Occipital lobe (tissue), 2 donors: ENCODE data around the gene VSNL1. TPM values are rescaled to one million over a fixed set of nuclear protein-coding genes. Genes with fewer than 3 reads are reported as not detected.

Experiments
- DNase-seq: peaks from one replicate; lab custom pipeline; 2025; lab: John Stamatoyannopoulos, UW
- total RNA-seq: library from RNA; depleted of rRNA; stranded (reverse); fragments of >200 nt; gene quantifications from one replicate; pipeline ENCODE4 v1.2.3, GENCODE V29; 2014

VSNL1 gene
- total RNA-seq = 23.1 TPM

DNA sequence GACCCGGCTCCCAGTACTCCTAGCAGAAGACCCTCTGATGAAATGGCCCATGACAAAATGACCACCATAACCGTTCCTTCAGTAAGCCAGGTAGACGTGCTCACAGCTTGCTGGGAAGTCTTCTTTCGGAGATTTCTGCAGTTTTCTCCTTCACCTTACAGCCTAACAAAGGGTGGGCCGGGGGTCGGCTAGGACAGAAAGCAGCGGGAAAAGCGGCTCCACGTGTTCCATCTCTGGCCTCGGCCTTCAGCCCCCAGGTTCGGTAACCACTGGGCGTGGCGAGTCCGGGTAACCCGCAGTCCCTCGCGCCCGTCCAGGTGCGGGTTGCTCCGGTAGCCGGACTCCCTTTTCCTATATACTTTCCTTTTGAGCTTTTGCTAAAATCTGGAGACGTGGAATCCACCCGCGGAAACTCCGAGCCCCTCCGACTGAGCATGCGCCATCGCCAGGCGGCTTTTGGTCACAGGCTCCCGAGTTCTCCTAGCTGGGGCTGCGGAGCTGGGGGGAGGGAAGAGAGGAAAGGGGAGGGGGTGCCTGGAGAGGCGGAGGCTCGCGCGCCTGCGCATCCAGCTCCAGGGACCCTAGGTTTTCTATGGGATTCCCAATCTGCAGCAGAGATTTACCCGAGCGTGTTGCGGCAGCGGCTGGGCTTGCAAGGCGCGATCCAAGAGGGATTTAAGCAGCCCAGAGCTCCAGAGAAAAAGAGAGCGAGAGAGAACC is at the start of gene VSNL1:
VSNL1 (plus strand) TSS at position 604 of the 720 bp plus-strand sequence. CDS start 51,379 bp downstream, outside the sequence.
- DNase-seq = peak; percentile 86

DNA sequence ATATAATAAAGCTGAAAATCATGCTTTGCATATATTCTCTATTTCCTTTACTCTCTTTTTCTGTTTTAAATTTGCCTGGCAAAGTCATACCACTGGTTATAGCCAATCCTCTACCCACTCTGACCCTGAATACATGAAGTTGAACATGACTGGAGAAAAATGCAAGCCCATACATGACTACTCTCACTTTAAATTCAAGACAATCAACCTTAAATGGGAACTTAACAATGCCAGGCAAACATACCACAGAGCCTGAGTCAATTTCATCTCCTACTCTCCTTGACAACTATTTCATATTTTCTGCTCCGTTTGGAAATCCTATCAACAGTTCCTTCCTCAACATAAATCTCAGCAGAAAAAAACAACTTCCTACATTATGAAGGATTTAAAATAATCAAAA is 44.9 kb upstream of the VSNL1 start:
- DNase-seq = no peak

DNA sequence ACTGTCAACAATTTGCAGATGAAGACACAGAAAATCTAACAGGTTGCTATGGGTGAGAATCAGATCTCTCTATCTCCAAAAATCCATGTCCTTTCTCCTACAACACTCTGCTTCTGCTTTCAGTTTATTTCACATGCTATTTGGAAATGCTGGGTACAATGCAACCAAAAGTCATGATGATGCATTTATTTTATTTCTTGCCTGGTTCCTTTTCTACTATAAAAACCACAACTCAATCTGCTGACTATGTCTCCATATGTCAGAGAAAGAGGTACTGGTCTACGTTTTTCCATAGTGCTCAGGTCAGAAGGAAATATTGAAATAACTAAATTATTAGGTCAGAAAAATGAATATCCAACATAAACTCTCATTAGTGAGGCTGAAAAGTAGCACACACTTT is 42.8 kb upstream of the VSNL1 start:
- no peak for DNase-seq

DNA sequence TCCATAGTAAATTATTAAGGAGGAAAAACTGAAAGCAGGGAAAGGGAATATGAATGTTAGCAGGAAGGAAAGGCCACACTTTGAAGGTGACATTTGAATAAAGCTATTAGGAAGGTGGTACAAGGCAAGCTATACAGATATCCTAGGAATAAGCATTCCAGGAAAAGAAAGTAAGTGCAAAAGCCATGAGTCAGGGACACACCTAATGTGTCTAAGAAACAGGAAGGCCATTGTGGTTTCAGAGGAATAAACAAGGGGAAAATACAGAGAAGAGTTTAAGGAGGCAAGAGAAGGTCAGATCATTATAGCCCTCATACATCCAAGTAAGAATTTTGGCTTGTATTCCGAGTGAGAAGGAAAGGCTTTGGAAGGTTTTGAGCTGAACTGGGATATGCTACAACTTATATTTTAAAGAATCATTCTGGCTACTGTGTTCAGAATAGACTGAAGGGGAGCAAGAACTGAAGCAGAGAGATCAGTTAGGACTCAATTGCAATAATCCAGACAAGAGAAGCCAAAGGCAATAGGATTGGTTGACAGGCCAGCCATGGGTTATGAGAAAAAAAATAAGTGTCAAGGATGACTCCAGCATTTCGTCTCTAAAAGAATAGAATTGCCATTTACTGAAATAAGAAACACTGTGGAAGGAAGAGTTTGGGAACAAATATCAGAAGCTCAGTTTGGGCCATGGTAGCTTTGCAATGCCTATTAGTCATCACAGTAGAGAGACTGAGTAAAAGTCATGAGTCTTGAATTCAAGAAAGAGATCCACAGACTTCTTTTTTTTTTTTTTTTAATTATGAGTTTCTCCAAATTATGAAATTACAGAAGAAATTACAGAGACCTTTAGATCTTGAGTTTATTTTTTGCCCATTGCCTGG is 33.5 kb upstream of the VSNL1 start:
- DNase-seq = no peak

DNA sequence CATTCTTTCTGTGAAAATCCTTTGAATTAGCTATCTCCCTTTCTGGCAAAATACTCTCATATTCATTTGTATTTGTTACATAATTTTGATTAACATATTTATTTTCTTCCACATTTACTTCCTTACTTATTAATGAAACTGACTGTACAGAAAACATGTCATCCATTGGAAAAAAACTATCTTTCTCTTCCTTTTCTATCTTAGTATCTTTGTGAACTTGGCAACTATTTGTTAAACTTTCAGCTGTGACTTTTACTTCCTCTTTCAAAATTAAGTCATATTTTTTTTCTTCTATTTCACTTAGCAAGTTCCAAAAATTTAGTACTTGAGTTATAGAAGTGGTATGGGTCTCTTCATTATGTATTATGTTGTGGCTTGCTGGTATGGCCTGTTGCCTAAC is 24.8 kb upstream of the VSNL1 start:
- no peak for DNase-seq

DNA sequence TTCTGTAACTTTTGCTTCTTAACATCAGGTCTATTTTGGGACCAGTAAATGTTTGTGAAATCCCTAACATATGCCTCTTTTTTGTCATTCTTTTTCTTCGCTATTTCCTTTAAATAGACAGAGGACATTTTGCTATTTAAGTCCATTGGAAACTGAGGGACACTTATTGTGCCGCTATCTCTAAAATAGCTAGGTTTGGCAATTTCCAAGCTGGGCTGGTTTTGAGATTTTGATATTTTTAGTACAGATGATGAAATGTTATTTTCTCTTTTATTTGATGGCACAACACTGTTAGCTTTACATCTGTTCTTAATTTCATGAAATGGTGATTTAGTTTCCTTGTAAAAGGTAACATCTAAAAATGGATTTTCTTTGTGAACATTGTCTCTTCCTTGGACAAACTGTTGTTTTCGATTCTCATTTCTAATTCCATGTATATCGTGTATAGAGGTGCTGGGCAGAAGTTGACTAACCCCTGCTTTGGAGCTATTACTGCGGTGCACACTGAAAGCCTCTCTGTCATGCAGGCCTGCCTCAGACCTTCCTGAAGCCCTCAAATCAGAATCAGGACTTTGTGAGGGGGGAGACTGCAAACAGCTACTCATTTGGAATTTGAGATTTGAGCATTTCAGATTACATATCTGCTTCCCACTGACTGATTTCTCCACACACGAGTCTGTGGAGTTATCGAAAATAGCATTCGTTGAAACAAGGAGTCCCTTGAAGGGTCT is 22.9 kb upstream of the VSNL1 start:
- DNase-seq = no peak

DNA sequence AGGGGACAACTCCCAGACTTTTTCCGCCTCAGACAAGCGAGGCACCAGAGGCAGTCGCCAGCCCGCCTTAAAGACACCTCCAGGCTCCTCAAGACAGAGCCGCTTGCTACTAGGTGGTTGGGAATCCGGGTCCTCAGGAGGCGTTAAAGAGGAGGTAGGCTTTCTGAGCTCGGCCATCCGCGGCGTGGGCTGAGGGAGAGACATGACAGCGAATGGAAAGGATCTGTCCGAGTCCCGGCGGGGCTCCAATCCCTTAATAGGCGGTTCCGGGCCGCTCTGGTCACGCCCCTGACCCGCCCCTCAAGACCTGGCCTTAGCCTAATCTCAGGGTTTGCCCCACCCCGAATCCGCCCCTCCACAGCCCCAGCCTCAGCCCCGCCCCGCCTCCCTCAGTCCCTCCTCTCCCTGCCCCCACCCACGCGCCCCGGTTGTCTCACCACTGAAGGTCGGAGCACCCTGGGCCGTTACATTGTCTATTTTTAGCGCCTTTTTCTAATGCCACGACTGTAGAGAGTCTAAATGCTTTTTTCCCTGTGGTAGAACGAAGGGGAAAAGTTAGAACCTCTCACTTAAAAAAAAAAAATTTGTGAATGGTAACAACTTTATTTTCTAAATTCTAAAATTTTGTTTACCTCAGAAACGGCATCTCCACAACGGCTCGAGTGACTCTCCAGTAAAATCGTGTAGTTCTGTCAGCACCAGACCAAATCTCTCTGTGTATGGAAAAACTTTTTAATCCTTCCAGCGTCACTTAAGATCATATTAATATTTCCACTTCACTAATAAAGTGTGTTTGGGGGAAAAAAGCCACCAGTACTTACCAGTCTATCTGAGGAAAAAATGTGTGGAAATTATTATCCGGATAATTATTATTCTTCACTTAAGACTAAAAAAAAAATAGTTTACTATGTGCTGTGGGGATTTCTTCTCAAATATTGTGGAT is 22.0 kb upstream of the VSNL1 start, which contains the start of gene RAD51AP2:
RAD51AP2 (minus strand) TSS at position 229 of the 943 bp plus-strand sequence; CDS start at position 204, 25 bp downstream.
- DNase-seq = peak; percentile 72

DNA sequence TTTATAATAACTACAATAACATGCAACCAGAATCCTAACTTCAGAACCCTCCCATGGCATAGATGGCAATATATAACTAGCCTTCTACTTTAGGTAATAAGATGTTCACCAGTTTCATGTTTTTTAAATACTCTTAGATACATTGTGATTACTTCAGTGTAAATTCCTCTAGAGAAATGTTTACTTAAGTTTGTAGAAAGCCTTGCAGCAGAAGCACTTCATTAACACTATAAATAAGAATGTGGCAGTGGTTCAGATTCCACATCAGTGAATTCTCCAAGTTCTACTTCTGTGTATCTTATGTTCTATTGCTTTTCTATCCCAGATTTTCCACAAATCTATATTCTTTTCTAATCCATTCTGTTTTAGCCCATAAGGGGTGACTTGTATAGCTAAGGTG is 21.0 kb upstream of the VSNL1 start:
- no peak for DNase-seq

DNA sequence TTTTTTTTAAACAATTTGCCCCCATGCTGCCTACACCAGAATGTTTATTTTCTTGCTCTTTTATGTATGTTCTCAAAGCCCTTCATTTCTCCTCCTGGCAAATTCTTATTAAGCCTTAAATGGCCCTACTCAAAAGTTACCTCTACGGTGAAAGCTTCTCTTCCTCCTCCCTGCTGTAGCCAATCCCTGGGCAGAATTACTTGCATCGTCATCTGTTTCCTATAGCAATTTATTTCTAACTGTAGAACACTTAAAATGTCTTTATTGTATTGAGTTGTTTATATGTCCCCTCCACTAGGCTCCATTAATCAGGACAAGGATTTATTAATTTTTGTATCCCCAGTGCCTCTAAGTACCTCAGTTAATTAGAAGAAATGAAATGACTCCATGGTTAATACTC is 19.7 kb upstream of the VSNL1 start:
- no peak for DNase-seq

DNA sequence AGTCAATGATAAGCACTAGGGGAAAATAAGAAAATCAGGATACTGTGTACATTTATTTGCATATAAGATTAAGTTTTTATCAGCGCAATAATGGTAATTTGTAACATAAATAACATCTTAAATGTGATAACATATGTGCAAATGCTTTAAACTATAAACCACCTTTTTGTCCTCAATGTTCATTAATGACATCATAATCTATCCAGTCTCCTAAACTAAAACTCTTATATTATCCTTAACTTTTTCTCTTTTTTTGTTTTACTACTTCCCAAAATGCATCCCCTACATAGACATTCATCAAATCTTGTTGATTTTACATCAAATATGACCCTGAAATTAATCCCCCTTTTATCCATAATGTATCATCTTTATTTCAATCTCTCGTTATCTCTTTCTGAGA is 18.9 kb upstream of the VSNL1 start:
- no peak for DNase-seq

DNA sequence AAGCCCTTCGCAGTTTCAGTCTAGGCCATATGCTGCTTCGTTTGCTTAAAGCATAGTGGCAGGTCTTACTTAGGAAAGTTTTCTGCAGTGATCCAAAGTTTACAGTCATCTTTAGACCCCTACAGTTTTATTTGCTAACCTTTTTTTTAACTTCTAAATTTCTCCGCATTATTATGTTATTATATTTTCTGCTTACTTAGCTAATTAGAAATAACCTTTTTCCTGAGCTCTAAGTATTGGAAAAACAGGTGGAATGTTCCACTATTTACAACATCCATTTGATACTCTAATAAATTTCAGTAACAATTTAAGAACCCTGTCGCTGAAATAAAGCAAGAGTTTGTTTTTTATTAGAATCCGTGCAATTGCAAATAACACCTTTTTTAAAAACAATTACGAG is 18.2 kb upstream of the VSNL1 start:
- no peak for DNase-seq

DNA sequence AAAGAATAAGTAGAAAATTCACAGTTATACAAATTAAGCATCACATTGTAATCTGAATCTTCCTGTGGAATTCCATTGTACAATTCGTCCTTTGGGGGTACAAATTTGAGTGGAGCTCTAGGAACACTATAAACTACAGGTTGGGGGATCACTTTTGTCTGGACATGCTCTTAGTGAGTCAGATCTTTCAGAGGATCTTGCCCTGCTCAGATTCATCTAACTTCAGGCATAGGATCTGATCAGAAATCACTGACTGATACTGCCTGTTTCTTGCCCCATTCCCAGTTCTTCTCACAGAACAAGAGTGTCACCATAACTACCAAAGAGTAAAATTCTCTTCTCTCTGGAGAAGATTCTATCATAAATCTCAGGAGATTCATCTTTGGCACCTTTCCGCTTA is 10.7 kb upstream of the VSNL1 start:
- no peak for DNase-seq

DNA sequence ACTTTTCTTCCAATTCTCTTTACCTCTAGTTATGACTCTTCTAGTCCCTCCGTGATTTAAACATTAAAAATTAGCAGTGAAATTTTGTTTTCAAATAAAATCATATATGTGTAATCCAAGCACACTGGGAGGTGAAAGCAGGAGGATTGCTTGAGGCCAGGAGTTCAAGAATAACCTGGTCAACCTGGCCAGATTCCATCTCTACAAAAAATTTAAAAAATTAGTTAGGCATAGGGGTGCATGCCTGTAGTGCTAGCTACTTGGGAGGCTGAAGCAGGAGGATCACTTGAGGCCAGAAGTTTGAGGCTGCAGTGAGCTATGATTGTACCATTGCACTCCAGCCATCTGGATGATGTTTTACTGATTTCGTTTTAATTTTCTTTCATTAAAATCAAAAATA is 7.0 kb upstream of the VSNL1 start:
- DNase-seq = no peak

DNA sequence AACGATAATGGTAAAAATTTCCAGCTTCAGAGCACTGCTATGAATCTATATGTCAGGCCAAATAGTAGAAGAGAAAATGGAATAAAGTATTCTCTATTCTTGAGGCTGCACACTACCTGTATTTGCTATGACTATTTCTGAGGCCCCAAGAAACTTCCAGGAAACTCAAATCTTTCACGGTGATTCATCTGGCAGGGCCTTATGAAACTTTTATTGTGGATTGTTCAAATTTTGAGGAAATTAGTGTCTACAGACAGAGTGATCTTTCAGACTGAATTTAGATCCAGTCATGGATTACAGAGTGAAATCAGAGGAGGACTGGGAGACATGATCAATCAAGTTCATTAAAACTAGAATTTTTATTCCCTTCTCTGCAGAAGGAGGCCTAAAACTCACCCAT is 4.1 kb upstream of the VSNL1 start:
- no peak for DNase-seq

DNA sequence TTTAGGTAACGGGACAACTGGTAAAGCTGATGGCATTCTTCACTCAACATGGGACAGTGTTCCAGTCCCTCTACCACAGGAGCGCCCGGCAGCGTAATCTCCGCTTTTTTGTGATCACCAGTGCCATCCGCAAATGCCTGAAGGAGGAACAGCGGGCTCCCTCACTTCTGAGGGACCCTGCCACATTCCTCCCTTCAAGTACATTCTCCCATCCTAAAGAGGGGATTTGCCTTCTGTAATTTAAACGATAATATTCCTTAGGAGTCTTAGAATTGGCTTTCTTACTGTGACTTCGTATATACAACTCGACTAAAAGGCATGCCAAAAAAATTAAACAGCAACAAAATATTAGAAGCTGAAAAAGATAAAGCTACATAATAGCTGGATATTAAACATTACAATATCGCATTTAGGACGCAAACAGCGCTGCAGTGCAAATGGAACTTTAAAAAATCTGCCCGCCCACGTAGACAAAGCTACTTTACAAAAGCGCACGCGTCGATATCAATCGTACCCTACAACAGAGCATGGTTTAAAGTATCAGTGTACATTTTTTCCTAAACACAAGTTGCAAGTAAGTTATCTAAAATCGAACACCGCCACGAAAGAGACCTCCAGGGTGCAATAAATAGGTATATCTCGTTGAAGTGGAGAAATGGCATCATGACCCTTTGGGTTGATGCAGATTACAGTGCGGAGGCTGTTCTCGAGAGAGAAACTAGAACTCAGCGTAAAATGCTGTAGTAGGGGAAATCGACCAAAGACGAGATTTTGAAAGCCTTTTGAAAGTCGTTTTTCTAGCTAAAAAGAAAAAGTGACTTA is 2.3 kb upstream of the VSNL1 start:
- no peak for DNase-seq

DNA sequence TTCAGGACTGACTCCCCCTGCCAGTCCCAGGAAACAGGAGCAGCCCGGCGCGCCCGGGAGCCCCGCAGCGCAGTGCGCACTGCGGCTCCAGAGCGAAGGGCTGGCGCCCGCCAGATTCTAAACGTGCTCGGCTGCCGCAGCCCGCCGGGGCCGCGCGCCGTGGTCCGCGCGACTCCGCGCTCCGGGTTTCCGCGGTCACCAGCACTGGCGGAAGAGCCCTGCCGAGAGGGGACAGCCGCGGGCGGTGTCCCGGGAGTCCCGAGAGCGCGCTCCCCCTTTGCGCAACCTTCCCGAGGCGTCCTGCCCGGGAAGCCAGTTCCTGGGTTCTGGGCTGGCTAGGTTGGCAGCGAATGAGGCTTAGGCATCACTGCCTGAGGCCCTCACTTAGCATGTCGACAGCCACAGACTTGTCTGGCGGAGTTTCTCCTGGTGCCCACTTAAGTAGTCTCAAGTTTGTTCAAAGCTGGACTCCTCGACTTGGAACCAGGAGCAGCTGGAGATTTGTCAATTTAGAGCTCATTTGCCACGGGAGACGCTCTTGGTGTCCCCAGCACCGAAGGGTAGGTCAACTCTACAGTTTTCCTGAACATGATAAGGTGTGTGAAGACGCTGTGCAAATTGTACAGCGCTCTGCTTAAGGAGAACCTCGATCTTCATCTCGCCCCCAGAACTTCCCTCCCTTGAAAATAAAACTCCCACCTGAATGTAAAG is 1.5 kb upstream of the VSNL1 start:
- DNase-seq = peak; percentile 43

DNA sequence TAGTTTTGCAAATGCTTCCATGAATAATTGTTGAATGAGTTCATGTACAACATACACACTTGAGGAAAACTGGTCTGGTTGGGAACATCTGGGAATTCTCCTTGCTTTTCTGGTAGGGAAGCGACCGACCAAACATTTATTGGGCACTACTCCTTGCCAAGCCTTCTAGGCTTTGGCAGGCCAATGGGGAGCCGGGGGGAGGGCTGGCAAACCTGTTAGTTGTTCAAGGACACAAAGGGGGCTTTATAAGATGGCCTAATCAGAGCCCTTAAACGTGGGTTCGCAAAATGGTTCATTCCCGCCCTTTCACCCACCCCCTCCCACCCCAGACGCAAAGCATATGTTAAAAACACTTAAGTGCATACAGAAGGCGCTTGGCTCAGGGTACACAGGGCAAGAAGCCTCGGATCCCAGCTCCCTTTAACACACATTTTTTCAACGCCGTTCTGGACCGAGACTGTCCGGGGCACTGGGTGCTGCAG is 844 bp upstream of the VSNL1 start:
- DNase-seq = no peak

DNA sequence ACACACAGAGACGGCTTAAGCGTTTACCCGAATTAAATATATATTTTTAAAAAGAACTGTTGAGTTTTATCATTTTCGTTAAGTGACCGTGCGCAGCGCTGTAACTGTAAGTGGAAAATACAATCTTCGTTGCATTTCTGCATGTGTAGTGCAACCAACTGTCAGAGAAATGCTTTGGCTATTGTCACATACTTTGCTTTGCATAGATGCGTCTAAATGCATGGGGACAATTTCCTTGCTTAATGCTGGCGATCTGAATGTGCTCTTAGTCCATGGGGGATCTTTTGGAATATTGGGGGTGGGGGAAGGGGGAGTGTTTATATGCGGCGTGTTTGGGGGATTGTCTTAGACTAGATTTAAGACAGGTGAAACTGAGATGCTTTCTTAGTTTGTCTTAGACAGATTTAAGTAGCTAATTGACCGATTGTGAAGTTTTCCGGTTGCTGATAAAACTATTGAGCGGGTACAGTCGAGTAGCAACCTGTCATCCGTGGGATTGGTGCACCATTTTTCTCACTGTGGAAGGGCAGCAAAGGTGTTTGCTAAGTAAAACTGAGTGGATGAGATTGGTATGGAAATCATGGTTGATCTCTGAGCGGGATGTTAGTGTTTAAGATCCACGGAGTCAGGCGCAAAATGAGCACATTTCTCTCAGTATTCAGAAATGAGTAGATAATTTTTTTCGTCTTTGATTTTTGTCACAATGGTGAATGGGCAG is 476 bp downstream of the VSNL1 start:
- no peak for DNase-seq
